Endothelial cell of umbilical vein (primary cell): ENCODE measurements around the gene ENTPD3. TPM values are rescaled to one million over a fixed set of nuclear protein-coding genes. Genes with fewer than 3 reads are reported as not detected.
A peak's percentile ranks its signal among the peaks of the same experiment; 100 is the strongest.

Source experiments
- BruUV-seq: library from RNA; stranded (reverse); fragments of 400-500 nt; replicated peaks from 2 replicates; lab custom pipeline; 2021; lab: Mats Ljungman, UMichigan
- CTCF ChIA-PET: fragments of 300-600, 350-600 bp; sonication (Branson Sonifier 250); formaldehyde crosslinking; loops from one replicate; lab custom pipeline; 2021; ENCODE audit warnings: antibody characterized with exemption, inconsistent platforms; lab: Charles Lee
- POLR2A ChIA-PET: fragments of 300-600, 350-600 bp; sonication (Branson Sonifier 250); formaldehyde crosslinking; loops from one replicate; lab custom pipeline; 2021; ENCODE audit warnings: antibody characterized with exemption, inconsistent platforms; lab: Charles Lee
- DNase-seq: peaks from one replicate; pipeline ENCODE4 v3.0.0-alpha.2; 2011; ENCODE audit warnings: low read depth, low spot score
- FAIRE-seq: peaks from 2 replicates; lab custom pipeline; 2011; peaks lifted over from hg19 to GRCh38; lab: Jason Lieb, UNC
- H2AFZ ChIP-seq: 2 replicates; pipeline ENCODE4 v1.6.0; 2012; ENCODE audit warnings: low read depth, low read length, control low read depth, inconsistent platforms
- H3K27ac ChIP-seq: 2 replicates; pipeline ENCODE4 v1.5.1; 2011; ENCODE audit warnings: low read depth, mild to moderate bottlenecking, control low read depth, low read length, moderate library complexity; ENCODE audit not compliant: insufficient read depth
- H3K27me3 ChIP-seq, 2 experiments: 2 replicates each; pipeline versions ENCODE4 v1.6.0 to v1.6.1; 2011; ENCODE audit warnings: low read length in 2 of 2, mixed read lengths in 1 of 2; ENCODE audit not compliant: control insufficient read depth in 2 of 2, insufficient read depth in 2 of 2
- H3K36me3 ChIP-seq, 2 experiments: 2 replicates in 1 of 2; 3 replicates in 1 of 2; pipeline ENCODE4 v1.5.1; 2011; ENCODE audit warnings: low read length in 2 of 2, mild to moderate bottlenecking in 1 of 2, moderate library complexity in 1 of 2; ENCODE audit not compliant: control insufficient read depth in 2 of 2, insufficient read depth in 2 of 2; ENCODE audit errors: extremely low read depth in 1 of 2
- H3K4me1 ChIP-seq: 3 replicates; pipeline ENCODE4 v1.5.1; 2011; ENCODE audit warnings: mild to moderate bottlenecking, low read length; ENCODE audit not compliant: control insufficient read depth, insufficient read depth; ENCODE audit errors: extremely low read depth
- H3K4me2 ChIP-seq: 2 replicates; pipeline ENCODE4 v1.6.1; 2011; ENCODE audit warnings: low read length, control low read depth, mixed read lengths; ENCODE audit not compliant: insufficient read depth
- H3K4me3 ChIP-seq, 3 experiments: fragments of 200-600 bp in 1 of 3; sonication (generic), shearing (Covaris generic) in 1 of 3; replicated peaks in 1 of 3; 2 replicates each; pipeline ENCODE4 v1.5.1; 2011 to 2016; ENCODE audit warnings: control low read depth in 3 of 3, low read length in 3 of 3, mild to moderate bottlenecking in 2 of 3, inconsistent platforms in 1 of 3, low read depth in 1 of 3, moderate library complexity in 1 of 3; ENCODE audit not compliant: insufficient read depth in 1 of 3
- H3K79me2 ChIP-seq: 2 replicates; pipeline ENCODE4 v1.6.0; 2012; ENCODE audit warnings: low read length, inconsistent platforms; ENCODE audit not compliant: control insufficient read depth, insufficient read depth
- H3K9ac ChIP-seq: replicated peaks from 2 replicates; pipeline ENCODE3; 2011; ENCODE audit warnings: low read length, control low read depth; ENCODE audit not compliant: insufficient read depth; ENCODE audit errors: extremely low read depth
- H3K9me1 ChIP-seq: replicated peaks from 3 replicates; pipeline ENCODE4 v1.6.0; 2011; ENCODE audit warnings: mild to moderate bottlenecking, low read length; ENCODE audit not compliant: control insufficient read depth, insufficient read depth; ENCODE audit errors: extremely low read depth
- H3K9me3 ChIP-seq: replicated peaks from 2 replicates; pipeline ENCODE4 v1.5.1; 2012; ENCODE audit warnings: low read length, inconsistent platforms; ENCODE audit not compliant: control insufficient read depth, insufficient read depth
- H4K20me1 ChIP-seq: replicated peaks from 2 replicates; pipeline ENCODE3; 2011; ENCODE audit warnings: mild to moderate bottlenecking, low read length; ENCODE audit not compliant: control insufficient read depth, insufficient read depth; ENCODE audit errors: extremely low read depth
- JUN ChIP-seq: IDR thresholded peaks from 2 replicates; pipeline ENCODE4 v1.6.1; 2011; ENCODE audit warnings: borderline replicate concordance, low read depth; ENCODE audit not compliant: insufficient read length, insufficient read depth
- MAX ChIP-seq: IDR thresholded peaks from 2 replicates; pipeline ENCODE4 v1.6.1; 2011; ENCODE audit not compliant: insufficient read depth, insufficient read length
- MYC ChIP-seq: IDR thresholded peaks from one replicate; pipeline ENCODE4 v1.6.1; 2011; ENCODE audit warnings: mild to moderate bottlenecking, low read depth, low read length
- POLR2A ChIP-seq: IDR thresholded peaks from 2 replicates; pipeline ENCODE4 v1.6.1; 2012; ENCODE audit warnings: low read depth, mild to moderate bottlenecking, control low read depth, low read length
- POLR2AphosphoS5 ChIP-seq: IDR thresholded peaks from 2 replicates; pipeline ENCODE4 v1.6.1; 2012; ENCODE audit warnings: low read depth, mild to moderate bottlenecking, control low read depth, low read length, moderate library complexity; ENCODE audit not compliant: insufficient read depth
- dilution Hi-C: fragments of 300-500 bp; cut with MboI; formaldehyde crosslinking; loops from one replicate; pipeline ENCODE4 v1.15.0; 2019; ENCODE audit warnings: low sequenced_read_pairs; ENCODE audit not compliant: extremely low pct_ligation_motif_present
- intact Hi-C: fragments of 100-400 bp; cut with micrococcal nuclease; formaldehyde crosslinking; loops from one replicate; pipeline ENCODE4 v1.10.0; 2022
- polyA plus RNA-seq, 4 experiments: library from polyadenylated mRNA; depleted of rRNA in 3 of 4; stranded (reverse) in 3 of 4; unstranded in 1 of 4; fragments of >200 nt; gene quantifications; 2 replicates each; pipeline versions ENCODE4 v1.2.1 to v1.2.3, GENCODE V29; 2011 to 2012; ENCODE audit warnings: missing spikeins in 1 of 4
- total RNA-seq: library from RNA; stranded (reverse); gene quantifications from 2 replicates; pipeline ENCODE4 v1.2.3, GENCODE V29; 2021

The ENTPD3 gene
- total and polyA plus RNA-seq, 2 donors (not counting 3 experiments of a cell fraction or from before 2014, with no cell fraction given), result not detected

- peak; percentile 95 for FAIRE-seq
- peak; percentile 77 for DNase-seq
- BruUV-seq, result TSS peak; percentile 95
Observed at GRCh38 chr3:40476478-40477470, 89.8 kb downstream of the ENTPD3 start, which contains the start of gene ZNF619. ZNF619 (plus strand) TSS chr3:40477122; CDS start chr3:40477980, 858 bp downstream.

More at GRCh38 chr3:40476478-40477470, 89.8 kb downstream of the ENTPD3 start, which contains the start of gene ZNF619:
- dilution Hi-C loops (no loop called here), intact Hi-C loops (loop anchor here (1.0 kb wide), 3 partner anchors 23 to 48 kb away; partner anchors contain the start of gene ZNF621)
- no peaks in the 10 kb centered on the region for H3K9me3 ChIP-seq
- H4K20me1 ChIP-seq, result no peaks in the 10 kb centered on the region
- H3K79me2 ChIP-seq, result no peaks in the 10 kb centered on the region
- H3K4me3 ChIP-seq, result peak within 1 kb of the TSS; percentile 50 to 78 (median 71)
- H2AFZ ChIP-seq, result peak within 1 kb of the TSS; percentile 93
- H3K36me3 ChIP-seq, result no peaks in the 10 kb centered on the region
- H3K4me1 ChIP-seq, result peaks cover 7% of the 10 kb centered on the region
- H3K27ac ChIP-seq, result peak within 1 kb of the TSS; percentile 68
- H3K9ac ChIP-seq, result peak within 1 kb of the TSS; percentile 82
- H3K4me2 ChIP-seq, result peak within 1 kb of the TSS; percentile 90
- H3K9me1 ChIP-seq, result no peaks in the 10 kb centered on the region
- ChIA-PET POLR2A (interaction anchor here (0.6 to 2.4 kb wide), 3 partner anchors 20 to 1621 kb away, joined by 3 to 8 read pairs (median 3); partner anchors contain the start of gene RPL14), CTCF (interaction anchor here (1.1 to 1.4 kb wide), 3 partner anchors 28 to 48 kb away, joined by 4 to 8 read pairs (median 5); partner anchors contain the start of genes ZNF620 and ZNF621)
- no peaks in the 10 kb centered on the region for H3K27me3 ChIP-seq
- peak; percentile 84 for TF ChIP-seq POLR2A
- TF ChIP-seq JUN, result no peak
- TF ChIP-seq POLR2AphosphoS5, result peak; percentile 85
- no peak for TF ChIP-seq MAX
- no peak for TF ChIP-seq MYC
